GM23338 (cell line): ENCODE measurements around the gene TARBP1. TPM values are rescaled to one million over a fixed set of nuclear protein-coding genes. Genes with fewer than 3 reads are reported as not detected.
"Not testable (repeated sequence)": the region's sequence is repeated elsewhere in the genome, so short reads cannot be mapped to it uniquely, and the experiment has no call there.

Experiments
- ATAC-seq: fragments of 200-7000 bp; cut with Tn5 transposase; 3 replicates; pipeline ENCODE4 v1.9.1; 2020
- DNase-seq: peaks from one replicate; pipeline ENCODE4 v3.0.0-alpha.2; 2015; ENCODE audit warnings: low spot score
- H2AFZ ChIP-seq: fragments of 200-600 bp; sonication (generic); 2 replicates; pipeline ENCODE4 v1.8.0; 2016; ENCODE audit warnings: antibody characterized with exemption, mild to moderate bottlenecking, moderate library complexity
- H3F3A ChIP-seq: fragments of 200-600 bp; sonication (generic); replicated peaks from 2 replicates; pipeline ENCODE4 v1.8.0; 2017; ENCODE audit warnings: antibody characterized with exemption, mixed run types, low read depth
- H3K27ac ChIP-seq: fragments of 200-600 bp; sonication (generic); 2 replicates; pipeline ENCODE4 v1.6.1; 2016; ENCODE audit warnings: low read depth
- H3K27me3 ChIP-seq: fragments of 200-600 bp; sonication (generic); 2 replicates; pipeline ENCODE4 v1.8.0; 2016; ENCODE audit warnings: mild to moderate bottlenecking, mixed run types, moderate library complexity; ENCODE audit not compliant: insufficient read depth
- H3K36me3 ChIP-seq: fragments of 200-600 bp; sonication (generic); 2 replicates; pipeline ENCODE4 v1.8.0; 2016; ENCODE audit warnings: mild to moderate bottlenecking; ENCODE audit not compliant: insufficient read depth
- H3K4me1 ChIP-seq: fragments of 200-600 bp; sonication (generic); 2 replicates; pipeline ENCODE4 v1.8.0; 2016; ENCODE audit warnings: mild to moderate bottlenecking, moderate library complexity; ENCODE audit not compliant: insufficient read depth
- H3K4me2 ChIP-seq: fragments of 200-600 bp; sonication (generic); 2 replicates; pipeline ENCODE4 v1.7.1; 2017; ENCODE audit warnings: mixed run types
- H3K4me3 ChIP-seq: fragments of 200-600 bp; sonication (generic); 2 replicates; pipeline ENCODE4 v1.6.1; 2016; ENCODE audit warnings: mixed run types
- H3K79me2 ChIP-seq: fragments of 200-600 bp; sonication (generic); replicated peaks from 2 replicates; pipeline ENCODE4 v1.8.0; 2017; ENCODE audit warnings: mild to moderate bottlenecking; ENCODE audit not compliant: insufficient read depth
- H3K9me2 ChIP-seq: fragments of 200-600 bp; sonication (generic); 2 replicates; pipeline ENCODE4 v1.8.0; 2017; ENCODE audit not compliant: insufficient read depth
- H4K20me1 ChIP-seq: fragments of 200-600 bp; sonication (generic); replicated peaks from 2 replicates; pipeline ENCODE4 v1.8.0; 2017; ENCODE audit warnings: mild to moderate bottlenecking; ENCODE audit not compliant: insufficient read depth
- H3K27ac Mint-ChIP-seq: 2 replicates; pipeline ENCODE4 v1.8.0; 2020; ENCODE audit warnings: inconsistent platforms, mild to moderate bottlenecking, moderate library complexity, mixed read lengths
- H3K27me3 Mint-ChIP-seq: 3 replicates; pipeline ENCODE4 v1.8.0; 2022; ENCODE audit warnings: low read depth, mild to moderate bottlenecking, moderate library complexity, mixed read lengths, inconsistent platforms; ENCODE audit not compliant: insufficient read depth, poor library complexity
- H3K36me3 Mint-ChIP-seq: 3 replicates; pipeline ENCODE4 v1.8.0; 2021; ENCODE audit warnings: low read depth, mild to moderate bottlenecking, inconsistent platforms, moderate library complexity, mixed read lengths
- H3K4me1 Mint-ChIP-seq: 3 replicates; pipeline ENCODE4 v1.8.0; 2020; ENCODE audit warnings: mild to moderate bottlenecking, inconsistent platforms, mixed read lengths
- H3K4me3 Mint-ChIP-seq: 3 replicates; pipeline ENCODE4 v1.8.0; 2021; ENCODE audit warnings: moderate library complexity, mild to moderate bottlenecking, inconsistent platforms, mixed read lengths
- H3K9me3 Mint-ChIP-seq: 3 replicates; pipeline ENCODE4 v1.8.0; 2020; ENCODE audit warnings: moderate library complexity, mild to moderate bottlenecking, inconsistent platforms, mixed read lengths
- CTCF ChIP-seq, 2 experiments: fragments of 200-600 bp in 1 of 2; sonication (generic) in 1 of 2; conservative IDR thresholded peaks; 2 replicates each; pipeline versions ENCODE4 v1.5.1 to v1.6.1; 2016 to 2017; ENCODE audit warnings: antibody characterized with exemption in 2 of 2, low read depth in 2 of 2, mild to moderate bottlenecking in 2 of 2, moderate library complexity in 1 of 2
- EZH2 ChIP-seq: fragments of 200-600 bp; sonication (generic); IDR thresholded peaks from one replicate; pipeline ENCODE4 v1.8.0; 2017; ENCODE audit warnings: antibody characterized with exemption, mild to moderate bottlenecking, low read depth; ENCODE audit not compliant: unreplicated experiment
- JUNB ChIP-seq: IDR thresholded peaks from one replicate; pipeline ENCODE4 v1.6.1; 2016; ENCODE audit warnings: antibody characterized with exemption; ENCODE audit not compliant: unreplicated experiment
- NANOG ChIP-seq: IDR thresholded peaks from 2 replicates; pipeline ENCODE4 v1.6.1; 2016; ENCODE audit warnings: antibody characterized with exemption, borderline replicate concordance
- REST ChIP-seq: IDR thresholded peaks from one replicate; pipeline ENCODE4 v1.6.1; 2018; ENCODE audit warnings: antibody characterized with exemption; ENCODE audit not compliant: unreplicated experiment
- ZNF331 ChIP-seq: fragments of 250-450 bp; sonication (Bioruptor Pico); IDR thresholded peaks from 2 replicates; pipeline ENCODE4 v1.5.0; 2020; ENCODE audit warnings: low read depth, mild to moderate bottlenecking, moderate library complexity
- polyA plus RNA-seq: library from polyadenylated mRNA; unstranded; fragments of >200 nt; fragmentation: Nextera tagmentation; extraction: Ambion mirVana; gene quantifications from 2 replicates; pipeline ENCODE4 v1.2.1, GENCODE V29; 2016
- total RNA-seq: library from RNA; depleted of rRNA; stranded (reverse); fragments of >200 nt; shearing (Covaris generic); gene quantifications from 2 replicates; pipeline ENCODE4 v1.2.3, GENCODE V29; 2014

Gene TARBP1
- total and polyA plus RNA-seq, 2 experiments from 2014 or later = 14.9 to 18.8 TPM

GRCh38 chr1:234381699-234382555, 97.1 kb downstream of the TARBP1 start (continued):
- TF ChIP-seq ZNF331 (CRISPR knock-in tag) = no peak
- no peak for TF ChIP-seq NANOG
- TF ChIP-seq JUNB = no peak

- not testable (repeated sequence) for H3K27me3 Mint-ChIP-seq, H3K27me3 ChIP-seq
Observed at GRCh38 chr1:234379591-234380109, 99.3 kb downstream of the TARBP1 start.

GRCh38 chr1:234375672-234376071, 103.3 kb downstream of the TARBP1 start:
- Histone ChIP-seq H3K4me3 (no peak overlapping the region), H3K4me2 (no peak overlapping the region), H3K4me1 (peaks cover 6% of the 10 kb centered on the region; the same call in 1 of the 2 replicates), H3K27ac (no peak overlapping the region), H3K79me2 (peaks cover 24% of the 10 kb centered on the region), H3K27me3 (no peaks in the 10 kb centered on the region), H3F3A (no peaks in the 10 kb centered on the region), H2AFZ (no peak overlapping the region), H3K9me2 (no peaks in the 10 kb centered on the region), H4K20me1 (peaks cover 3% of the 10 kb centered on the region; the same call in 1 of the 2 replicates), H3K36me3 (peaks cover 13% of the 10 kb centered on the region)
- Mint-ChIP-seq H3K27me3 (peaks cover 3% of the 10 kb centered on the region), H3K27ac (no peak overlapping the region), H3K36me3 (peaks cover 43% of the 10 kb centered on the region), H3K4me3 (no peak overlapping the region), H3K9me3 (no peaks in the 10 kb centered on the region), H3K4me1 (peaks cover 7% of the 10 kb centered on the region; the same call in 1 of the 3 replicates)
- no peak for DNase-seq
- no peak for ATAC-seq
- TF ChIP-seq EZH2 = no peak
- no peak for TF ChIP-seq REST

More at GRCh38 chr1:234379591-234380109, 99.3 kb downstream of the TARBP1 start:
- H3K4me3 Mint-ChIP-seq, H3K4me3 ChIP-seq, H3K4me2 ChIP-seq, H3K4me1 ChIP-seq, H4K20me1 ChIP-seq, ATAC-seq, H2AFZ ChIP-seq, H3F3A ChIP-seq, H3K9me2 ChIP-seq, H3K4me1 Mint-ChIP-seq, H3K27ac Mint-ChIP-seq, H3K27ac ChIP-seq, H3K9me3 Mint-ChIP-seq: not testable (repeated sequence)
- peaks cover 49% of the 10 kb centered on the region for H3K36me3 Mint-ChIP-seq
- DNase-seq = peak; percentile 7
- 0 out of 4 replicates have a peak, but pooled peaks of 1 of the 2 experiments have one; percentile 8 for TF ChIP-seq CTCF (conservative IDR thresholded peaks at IDR 0.05; ENCODE audit: low read depth in 2 of 2)
- peaks cover 17% of the 10 kb centered on the region for H3K36me3 ChIP-seq
- H3K79me2 ChIP-seq = peaks cover 20% of the 10 kb centered on the region
